IMR-90 (cell line): ENCODE measurements around the gene NPHP4. TPM values are rescaled to one million over a fixed set of nuclear protein-coding genes. Genes with fewer than 3 reads are reported as not detected.

Experiments
- ATAC-seq: fragments of 200-7000 bp; cut with Tn5 transposase; 2 replicates; pipeline ENCODE4 v1.9.1; 2020; ENCODE audit warnings: low read depth, mild to moderate bottlenecking, moderate library complexity
- BruUV-seq: library from RNA; stranded (reverse); fragments of 400-500 nt; replicated peaks from 2 replicates; lab custom pipeline; 2021; lab: Mats Ljungman, UMichigan
- CTCF ChIA-PET: fragments of 300-600 bp; formaldehyde crosslinking; extraction: SDS; loops from one replicate; lab custom pipeline; 2021; ENCODE audit warnings: antibody characterized with exemption; lab: Yijun Ruan, JAX
- POLR2A ChIA-PET: fragments of 300-600 bp; sonication (Branson Sonifier 250); formaldehyde crosslinking; loops from one replicate; lab custom pipeline; 2022; ENCODE audit warnings: antibody characterized with exemption; ENCODE audit not compliant: unreplicated experiment; lab: Charles Lee
- DNase-seq: peaks from one replicate; pipeline ENCODE4 v3.0.0; 2013
- H2AFZ ChIP-seq: replicated peaks from 2 replicates; pipeline ENCODE3; 2013; ENCODE audit warnings: low read length, mild to moderate bottlenecking; ENCODE audit not compliant: poor library complexity
- H2AK5ac ChIP-seq: 2 replicates; pipeline ENCODE4 v1.6.1; 2013; ENCODE audit warnings: low read depth, low read length, inconsistent platforms
- H2AK9ac ChIP-seq: replicated peaks from 2 replicates; pipeline ENCODE3; 2013; ENCODE audit warnings: mild to moderate bottlenecking, low read depth, low read length, moderate library complexity; ENCODE audit not compliant: poor library complexity
- H2BK120ac ChIP-seq: 2 replicates; pipeline ENCODE4 v1.6.1; 2013; ENCODE audit warnings: low read depth, low read length, inconsistent platforms
- H2BK15ac ChIP-seq: 3 replicates; pipeline ENCODE4 v1.6.1; 2013; ENCODE audit warnings: low read depth, low read length, inconsistent platforms
- H2BK20ac ChIP-seq: 2 replicates; pipeline ENCODE4 v1.6.1; 2013; ENCODE audit warnings: low read depth, mild to moderate bottlenecking, inconsistent platforms, low read length, moderate library complexity
- H2BK5ac ChIP-seq: 2 replicates; pipeline ENCODE4 v1.6.1; 2013; ENCODE audit warnings: mild to moderate bottlenecking, low read depth, low read length, inconsistent platforms; ENCODE audit not compliant: poor library complexity, severe bottlenecking
- H3K14ac ChIP-seq: replicated peaks from 2 replicates; pipeline ENCODE4 v1.6.1; 2013; ENCODE audit warnings: low read depth, low read length, inconsistent platforms
- H3K18ac ChIP-seq: 2 replicates; pipeline ENCODE4 v1.6.1; 2013; ENCODE audit warnings: low read depth, low read length, control low read depth
- H3K23ac ChIP-seq: 2 replicates; pipeline ENCODE4 v1.6.1; 2013; ENCODE audit warnings: low read depth, low read length, inconsistent platforms
- H3K27ac ChIP-seq: 2 replicates; pipeline ENCODE4 v1.5.1; 2013; ENCODE audit warnings: mild to moderate bottlenecking, control low read depth, low read length; ENCODE audit not compliant: insufficient read depth
- H3K27me3 ChIP-seq: 2 replicates; pipeline ENCODE4 v1.6.1; 2013; ENCODE audit warnings: low read length; ENCODE audit not compliant: control insufficient read depth, insufficient read depth
- H3K36me3 ChIP-seq: 2 replicates; pipeline ENCODE4 v1.6.1; 2013; ENCODE audit warnings: low read length, mixed read lengths; ENCODE audit not compliant: control insufficient read depth, insufficient read depth
- H3K4ac ChIP-seq: 2 replicates; pipeline ENCODE4 v1.6.1; 2013; ENCODE audit warnings: low read depth, low read length, inconsistent platforms
- H3K4me1 ChIP-seq: 2 replicates; pipeline ENCODE4 v1.6.1; 2013; ENCODE audit warnings: low read length, mixed read lengths; ENCODE audit not compliant: control insufficient read depth, insufficient read depth
- H3K4me2 ChIP-seq: 2 replicates; pipeline ENCODE4 v1.6.1; 2013; ENCODE audit warnings: low read depth, mild to moderate bottlenecking, control low read depth, low read length, moderate library complexity
- H3K4me3 ChIP-seq: 2 replicates; pipeline ENCODE4 v1.5.1; 2013; ENCODE audit warnings: low read depth, mild to moderate bottlenecking, control low read depth, low read length, moderate library complexity; ENCODE audit not compliant: insufficient read depth
- H3K56ac ChIP-seq: 2 replicates; pipeline ENCODE4 v1.6.1; 2013; ENCODE audit warnings: low read length, inconsistent platforms; ENCODE audit not compliant: insufficient read depth; ENCODE audit errors: extremely low read depth
- H3K79me1 ChIP-seq, 2 experiments: 2 replicates each; pipeline ENCODE4 v1.6.1; 2013; ENCODE audit warnings: low read length in 2 of 2, inconsistent platforms in 1 of 2, low read depth in 1 of 2
- H3K9ac ChIP-seq: 2 replicates; pipeline ENCODE4 v1.6.1; 2013; ENCODE audit warnings: low read depth, low read length, control low read depth
- H3K9me1 ChIP-seq: 2 replicates; pipeline ENCODE4 v1.6.1; 2013; ENCODE audit warnings: low read length, inconsistent platforms; ENCODE audit not compliant: insufficient read depth
- H3K9me3 ChIP-seq: 2 replicates; pipeline ENCODE4 v1.6.1; 2013; ENCODE audit warnings: low read length; ENCODE audit not compliant: control insufficient read depth, insufficient read depth
- H4K20me1 ChIP-seq: 2 replicates; pipeline ENCODE4 v1.6.1; 2013; ENCODE audit warnings: low read length, inconsistent platforms; ENCODE audit not compliant: insufficient read depth
- H4K5ac ChIP-seq: 2 replicates; pipeline ENCODE4 v1.6.1; 2013; ENCODE audit warnings: mild to moderate bottlenecking, low read depth, low read length, control low read depth
- H4K8ac ChIP-seq, 2 experiments: 2 replicates each; pipeline ENCODE4 v1.6.1; 2013; ENCODE audit warnings: low read depth in 2 of 2, low read length in 2 of 2, control low read depth in 1 of 2, inconsistent platforms in 1 of 2
- H4K91ac ChIP-seq: 2 replicates; pipeline ENCODE4 v1.6.1; 2013; ENCODE audit warnings: low read depth, low read length, inconsistent platforms; ENCODE audit not compliant: insufficient read depth
- BHLHE40 ChIP-seq: fragments of 150-350 bp; IDR thresholded peaks from 2 replicates; pipeline ENCODE4 v1.6.1; 2016; ENCODE audit warnings: mild to moderate bottlenecking, low read depth, low read length
- CHD1 ChIP-seq: IDR thresholded peaks from 2 replicates; pipeline ENCODE4 v1.6.1; 2012; ENCODE audit warnings: low read depth, low read length, improper control_type of control experiment
- ELK1 ChIP-seq: fragments of 150-350 bp; IDR thresholded peaks from 2 replicates; pipeline ENCODE4 v1.6.1; 2016; ENCODE audit warnings: low read depth, mild to moderate bottlenecking, low read length, moderate library complexity, borderline replicate concordance
- FOS ChIP-seq: fragments of 150-350 bp; IDR thresholded peaks from 2 replicates; pipeline ENCODE4 v1.6.1; 2016; ENCODE audit warnings: low read depth, low read length
- MAFK ChIP-seq: IDR thresholded peaks from 2 replicates; pipeline ENCODE4 v1.6.1; 2012; ENCODE audit warnings: low read depth, low read length, improper control_type of control experiment
- MXI1 ChIP-seq: IDR thresholded peaks from 2 replicates; pipeline ENCODE4 v1.6.1; 2012; ENCODE audit warnings: low read depth, mild to moderate bottlenecking, low read length, moderate library complexity, borderline replicate concordance
- NFE2L2 ChIP-seq: fragments of 150-350 bp; IDR thresholded peaks from 2 replicates; pipeline ENCODE4 v1.6.1; 2016; ENCODE audit warnings: low read depth, mild to moderate bottlenecking, low read length
- POLR2A ChIP-seq: IDR thresholded peaks from 2 replicates; pipeline ENCODE4 v1.6.1; 2012; ENCODE audit warnings: mild to moderate bottlenecking, low read depth, low read length
- RAD21 ChIP-seq: IDR thresholded peaks from 2 replicates; pipeline ENCODE4 v1.6.1; 2012; ENCODE audit warnings: low read length, improper control_type of control experiment
- RCOR1 ChIP-seq: IDR thresholded peaks from 2 replicates; pipeline ENCODE4 v1.6.1; 2012; ENCODE audit warnings: mild to moderate bottlenecking, low read length, improper control_type of control experiment; ENCODE audit not compliant: insufficient replicate concordance
- SMC3 ChIP-seq: fragments of 150-350 bp; IDR thresholded peaks from 2 replicates; pipeline ENCODE4 v1.6.1; 2016; ENCODE audit warnings: low read depth, mild to moderate bottlenecking, antibody characterized with exemption, low read length, moderate library complexity
- WGBS, 2 experiments: methylation state at CpG; one replicate each; pipeline versions ENCODE4 v1.1.5 to v1.1.7; 2013; ENCODE audit warnings: missing lambda C conversion rate in 2 of 2; ENCODE audit not compliant: insufficient read length in 1 of 2; ENCODE audit errors: extremely low coverage in 2 of 2; 5-methylcytosine and 5-hydroxymethylcytosine counted together
- dilution Hi-C: fragments of 300-500 bp; cut with HindIII; formaldehyde crosslinking; loops from one replicate; pipeline ENCODE4 v1.14.3; 2018; ENCODE audit warnings: low sequenced_read_pairs; ENCODE audit not compliant: unreplicated experiment
- in situ Hi-C: fragments of 300-500 bp; cut with MboI; formaldehyde crosslinking; loops from 3 replicates; pipeline ENCODE4 v1.14.3; 2019; ENCODE audit warnings: low sequenced_read_pairs, inconsistent platforms, mixed read lengths
- intact Hi-C: fragments of 100-400 bp; cut with micrococcal nuclease; formaldehyde crosslinking; loops from 2 replicates; pipeline ENCODE4 v1.10.0; 2022
- polyA plus RNA-seq, 3 experiments: library from polyadenylated mRNA; depleted of rRNA; stranded (reverse); fragments of >200 nt; gene quantifications; 2 replicates each; pipeline ENCODE4 v1.2.3, GENCODE V29; 2012; ENCODE audit warnings: low replicate concordance in 1 of 3
- total RNA-seq: library from RNA; depleted of rRNA; stranded (reverse); fragments of >200 nt; gene quantifications from 2 replicates; pipeline ENCODE4 v1.2.3, GENCODE V29; 2012
- TF ChIP-seq, protein P1 (sequence below): conservative IDR thresholded peaks from 2 replicates; pipeline ENCODE4 v1.5.1; 2012; ENCODE audit warnings: mild to moderate bottlenecking, low read depth, low read length, improper control_type of control experiment
- TF ChIP-seq, protein P2 (sequence below): fragments of 150-350 bp; IDR thresholded peaks from 2 replicates; pipeline ENCODE4 v1.6.1; 2017; ENCODE audit warnings: mild to moderate bottlenecking, antibody characterized with exemption, low read length, low read depth

NPHP4 gene
- total and polyA plus RNA-seq, 2 of the 4 experiments (the other 2 are of a cell fraction): 2.0 to 5.5 TPM

- no peak overlapping the region for H3K56ac ChIP-seq
- H3K4me1 ChIP-seq: no peaks in the 10 kb centered on the region
- H3K9me1 ChIP-seq: peaks cover 5% of the 10 kb centered on the region; the same call in 1 of the 2 replicates
- H3K14ac ChIP-seq: no peak overlapping the region
- TF ChIP-seq ELK1 (no peak), BHLHE40 (no peak), POLR2A (no peak), FOS (no peak), MXI1 (no peak), RAD21 (no peak), SMC3 (no peak), RCOR1 (no peak), MAFK (no peak), CHD1 (no peak), NFE2L2 (no peak)
- TF ChIP-seq, protein P1, sequence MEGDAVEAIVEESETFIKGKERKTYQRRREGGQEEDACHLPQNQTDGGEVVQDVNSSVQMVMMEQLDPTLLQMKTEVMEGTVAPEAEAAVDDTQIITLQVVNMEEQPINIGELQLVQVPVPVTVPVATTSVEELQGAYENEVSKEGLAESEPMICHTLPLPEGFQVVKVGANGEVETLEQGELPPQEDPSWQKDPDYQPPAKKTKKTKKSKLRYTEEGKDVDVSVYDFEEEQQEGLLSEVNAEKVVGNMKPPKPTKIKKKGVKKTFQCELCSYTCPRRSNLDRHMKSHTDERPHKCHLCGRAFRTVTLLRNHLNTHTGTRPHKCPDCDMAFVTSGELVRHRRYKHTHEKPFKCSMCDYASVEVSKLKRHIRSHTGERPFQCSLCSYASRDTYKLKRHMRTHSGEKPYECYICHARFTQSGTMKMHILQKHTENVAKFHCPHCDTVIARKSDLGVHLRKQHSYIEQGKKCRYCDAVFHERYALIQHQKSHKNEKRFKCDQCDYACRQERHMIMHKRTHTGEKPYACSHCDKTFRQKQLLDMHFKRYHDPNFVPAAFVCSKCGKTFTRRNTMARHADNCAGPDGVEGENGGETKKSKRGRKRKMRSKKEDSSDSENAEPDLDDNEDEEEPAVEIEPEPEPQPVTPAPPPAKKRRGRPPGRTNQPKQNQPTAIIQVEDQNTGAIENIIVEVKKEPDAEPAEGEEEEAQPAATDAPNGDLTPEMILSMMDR: no peak
- TF ChIP-seq, protein P2, sequence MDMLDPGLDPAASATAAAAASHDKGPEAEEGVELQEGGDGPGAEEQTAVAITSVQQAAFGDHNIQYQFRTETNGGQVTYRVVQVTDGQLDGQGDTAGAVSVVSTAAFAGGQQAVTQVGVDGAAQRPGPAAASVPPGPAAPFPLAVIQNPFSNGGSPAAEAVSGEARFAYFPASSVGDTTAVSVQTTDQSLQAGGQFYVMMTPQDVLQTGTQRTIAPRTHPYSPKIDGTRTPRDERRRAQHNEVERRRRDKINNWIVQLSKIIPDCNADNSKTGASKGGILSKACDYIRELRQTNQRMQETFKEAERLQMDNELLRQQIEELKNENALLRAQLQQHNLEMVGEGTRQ: no peak
- DNase-seq (no peak), ATAC-seq (no peak)
- POLR2A ChIA-PET: no interaction called here
- no TSS peak for BruUV-seq
- no peak overlapping the region for H2AK9ac ChIP-seq
- no peaks in the 10 kb centered on the region for H3K79me1 ChIP-seq
- H4K5ac ChIP-seq: no peak overlapping the region
- no peak overlapping the region for H2BK15ac ChIP-seq
- H4K91ac ChIP-seq: no peak overlapping the region
- H2BK20ac ChIP-seq: no peak overlapping the region
- H3K9me3 ChIP-seq: no peaks in the 10 kb centered on the region
- no peak overlapping the region for H2BK5ac ChIP-seq
- H3K9ac ChIP-seq: no peak overlapping the region
- CTCF ChIA-PET: no interaction called here
- no peak overlapping the region for H4K8ac ChIP-seq
- H4K20me1 ChIP-seq: no peaks in the 10 kb centered on the region
- H3K4me2 ChIP-seq: no peak overlapping the region
- H2AK5ac ChIP-seq: no peak overlapping the region
- no peaks in the 10 kb centered on the region for H3K27me3 ChIP-seq
- intact Hi-C loops: no loop called here
- H3K18ac ChIP-seq: no peak overlapping the region
- dilution Hi-C loops: no loop called here
- in situ Hi-C loops: loop anchor here (25.0 kb wide), 1 partner anchor 1990 kb away; the partner anchor contains the start of gene C1orf174
- no peak overlapping the region for H2AFZ ChIP-seq
- peaks cover 14% of the 10 kb centered on the region for H3K36me3 ChIP-seq
- H3K4ac ChIP-seq: no peak overlapping the region
- H2BK120ac ChIP-seq: no peak overlapping the region
- WGBS, 2 experiments: no CpG with 5 or more reads among the region's 2 CpGs
- no peak overlapping the region for H3K4me3 ChIP-seq
- H3K27ac ChIP-seq: no peak overlapping the region
- H3K23ac ChIP-seq: no peak overlapping the region
These were observed 90.4 kb downstream of the NPHP4 start for GRCh38 chr1:5901841-5902240.
